ENCODE measurements around the gene NDST4. TPM values are rescaled to one million over a fixed set of nuclear protein-coding genes. Genes with fewer than 3 reads are reported as not detected.

NDST4 gene
- total and polyA plus RNA-seq, 2 of the 13 experiments (the other 11 are each of a cell fraction or from before 2014, with no cell fraction given), result not detected

GRCh38 chr4:114791976-114792375 is 321.4 kb downstream of the NDST4 start (continued):
- TF ChIP-seq, protein P1, sequence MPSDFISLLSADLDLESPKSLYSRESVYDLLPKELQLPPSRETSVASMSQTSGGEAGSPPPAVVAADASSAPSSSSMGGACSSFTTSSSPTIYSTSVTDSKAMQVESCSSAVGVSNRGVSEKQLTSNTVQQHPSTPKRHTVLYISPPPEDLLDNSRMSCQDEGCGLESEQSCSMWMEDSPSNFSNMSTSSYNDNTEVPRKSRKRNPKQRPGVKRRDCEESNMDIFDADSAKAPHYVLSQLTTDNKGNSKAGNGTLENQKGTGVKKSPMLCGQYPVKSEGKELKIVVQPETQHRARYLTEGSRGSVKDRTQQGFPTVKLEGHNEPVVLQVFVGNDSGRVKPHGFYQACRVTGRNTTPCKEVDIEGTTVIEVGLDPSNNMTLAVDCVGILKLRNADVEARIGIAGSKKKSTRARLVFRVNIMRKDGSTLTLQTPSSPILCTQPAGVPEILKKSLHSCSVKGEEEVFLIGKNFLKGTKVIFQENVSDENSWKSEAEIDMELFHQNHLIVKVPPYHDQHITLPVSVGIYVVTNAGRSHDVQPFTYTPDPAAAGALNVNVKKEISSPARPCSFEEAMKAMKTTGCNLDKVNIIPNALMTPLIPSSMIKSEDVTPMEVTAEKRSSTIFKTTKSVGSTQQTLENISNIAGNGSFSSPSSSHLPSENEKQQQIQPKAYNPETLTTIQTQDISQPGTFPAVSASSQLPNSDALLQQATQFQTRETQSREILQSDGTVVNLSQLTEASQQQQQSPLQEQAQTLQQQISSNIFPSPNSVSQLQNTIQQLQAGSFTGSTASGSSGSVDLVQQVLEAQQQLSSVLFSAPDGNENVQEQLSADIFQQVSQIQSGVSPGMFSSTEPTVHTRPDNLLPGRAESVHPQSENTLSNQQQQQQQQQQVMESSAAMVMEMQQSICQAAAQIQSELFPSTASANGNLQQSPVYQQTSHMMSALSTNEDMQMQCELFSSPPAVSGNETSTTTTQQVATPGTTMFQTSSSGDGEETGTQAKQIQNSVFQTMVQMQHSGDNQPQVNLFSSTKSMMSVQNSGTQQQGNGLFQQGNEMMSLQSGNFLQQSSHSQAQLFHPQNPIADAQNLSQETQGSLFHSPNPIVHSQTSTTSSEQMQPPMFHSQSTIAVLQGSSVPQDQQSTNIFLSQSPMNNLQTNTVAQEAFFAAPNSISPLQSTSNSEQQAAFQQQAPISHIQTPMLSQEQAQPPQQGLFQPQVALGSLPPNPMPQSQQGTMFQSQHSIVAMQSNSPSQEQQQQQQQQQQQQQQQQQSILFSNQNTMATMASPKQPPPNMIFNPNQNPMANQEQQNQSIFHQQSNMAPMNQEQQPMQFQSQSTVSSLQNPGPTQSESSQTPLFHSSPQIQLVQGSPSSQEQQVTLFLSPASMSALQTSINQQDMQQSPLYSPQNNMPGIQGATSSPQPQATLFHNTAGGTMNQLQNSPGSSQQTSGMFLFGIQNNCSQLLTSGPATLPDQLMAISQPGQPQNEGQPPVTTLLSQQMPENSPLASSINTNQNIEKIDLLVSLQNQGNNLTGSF (CRISPR knock-in tag; IDR thresholded peaks at IDR 0.05), result no peak
- TF ChIP-seq JARID2 (CRISPR knock-in tag; IDR thresholded peaks at IDR 0.05; ENCODE audit: insufficient replicate concordance) (no peak), ZSCAN30 (CRISPR knock-in tag; IDR thresholded peaks at IDR 0.05) (no peak), ATF6 (CRISPR knock-in tag; conservative IDR thresholded peaks at IDR 0.05) (no peak), ZNF629 (CRISPR knock-in tag; conservative IDR thresholded peaks at IDR 0.05) (no peak), ESRRA (CRISPR knock-in tag; IDR thresholded peaks at IDR 0.05; ENCODE audit: low read depth) (no peak), MEF2D (CRISPR knock-in tag; IDR thresholded peaks at IDR 0.05) (no peak), MYNN (CRISPR knock-in tag; IDR thresholded peaks at IDR 0.05; ENCODE audit: low read depth) (no peak), ZNF343 (CRISPR knock-in tag; IDR thresholded peaks at IDR 0.05) (no peak)
- TF ChIP-seq, protein P2, sequence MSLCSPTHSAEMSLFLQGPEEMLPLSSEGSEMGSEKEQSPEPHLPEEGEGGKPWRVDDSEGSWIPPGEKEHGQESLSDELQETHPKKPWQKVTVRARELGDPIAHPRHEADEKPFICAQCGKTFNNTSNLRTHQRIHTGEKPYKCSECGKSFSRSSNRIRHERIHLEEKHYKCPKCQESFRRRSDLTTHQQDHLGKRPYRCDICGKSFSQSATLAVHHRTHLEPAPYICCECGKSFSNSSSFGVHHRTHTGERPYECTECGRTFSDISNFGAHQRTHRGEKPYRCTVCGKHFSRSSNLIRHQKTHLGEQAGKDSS (CRISPR knock-in tag; IDR thresholded peaks at IDR 0.05; ENCODE audit: borderline replicate concordance, low read depth), result no peak
